Limb (tissue), 2 donors: ENCODE data around the gene ATP4B.
A peak's percentile ranks its signal among the peaks of the same experiment; 100 is the strongest.

Source experiments
- DNase-seq, 2 donors: peaks; one replicate each; pipeline ENCODE4 v3.0.0-alpha.2; 2016; ENCODE audit errors: extremely low spot score in 2 of 2

ATP4B gene

DNA sequence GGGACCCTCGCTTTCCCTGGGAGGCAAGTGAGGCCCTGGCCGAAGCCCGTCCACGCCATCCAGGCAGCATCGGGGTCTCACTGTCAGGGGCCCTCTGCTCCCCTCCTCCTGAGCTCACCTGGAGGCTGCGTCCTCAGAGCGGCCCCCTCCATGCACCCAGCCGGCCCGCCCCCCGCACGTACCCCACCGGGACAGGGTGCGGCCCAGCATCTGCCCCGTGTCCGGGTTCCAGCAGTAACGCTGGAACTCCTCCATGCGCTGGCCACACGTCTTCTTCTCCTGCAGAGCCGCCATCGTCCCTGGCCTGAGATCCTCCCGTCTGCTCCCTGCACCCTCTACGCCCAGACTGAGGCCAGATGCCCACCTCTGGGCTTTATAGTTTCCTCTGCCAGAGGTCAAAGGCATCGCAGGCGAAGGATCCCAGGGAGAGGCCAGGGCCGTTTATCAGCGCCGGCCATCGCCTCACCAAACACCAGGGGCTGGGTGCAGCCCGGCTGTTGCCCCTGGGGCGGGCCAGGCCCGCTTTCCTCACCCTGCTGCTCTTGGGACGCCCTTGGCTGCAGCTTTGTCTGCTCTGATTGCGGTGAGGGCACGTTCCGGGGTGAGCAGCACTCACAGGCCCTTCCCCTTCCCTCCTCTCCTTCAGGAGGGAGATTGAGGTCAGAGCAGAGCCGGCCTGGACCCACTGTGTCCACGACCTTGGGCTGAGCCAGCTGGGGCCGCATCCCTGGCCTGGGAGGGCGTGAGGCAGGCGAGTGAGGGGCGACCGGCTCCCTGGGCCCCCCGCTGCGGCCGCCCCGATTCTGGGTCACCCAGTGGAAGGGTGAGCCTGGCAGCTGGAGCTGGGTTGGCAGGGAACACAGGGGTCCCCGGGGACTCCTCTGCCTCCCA lies at the start of gene ATP4B:
TSS of gene ATP4B (minus strand) at position 348 of the 891 bp plus-strand sequence. CDS start at position 294, 54 bp downstream.
- peak in 1 of 2 donors; percentile 27 for DNase-seq

DNA sequence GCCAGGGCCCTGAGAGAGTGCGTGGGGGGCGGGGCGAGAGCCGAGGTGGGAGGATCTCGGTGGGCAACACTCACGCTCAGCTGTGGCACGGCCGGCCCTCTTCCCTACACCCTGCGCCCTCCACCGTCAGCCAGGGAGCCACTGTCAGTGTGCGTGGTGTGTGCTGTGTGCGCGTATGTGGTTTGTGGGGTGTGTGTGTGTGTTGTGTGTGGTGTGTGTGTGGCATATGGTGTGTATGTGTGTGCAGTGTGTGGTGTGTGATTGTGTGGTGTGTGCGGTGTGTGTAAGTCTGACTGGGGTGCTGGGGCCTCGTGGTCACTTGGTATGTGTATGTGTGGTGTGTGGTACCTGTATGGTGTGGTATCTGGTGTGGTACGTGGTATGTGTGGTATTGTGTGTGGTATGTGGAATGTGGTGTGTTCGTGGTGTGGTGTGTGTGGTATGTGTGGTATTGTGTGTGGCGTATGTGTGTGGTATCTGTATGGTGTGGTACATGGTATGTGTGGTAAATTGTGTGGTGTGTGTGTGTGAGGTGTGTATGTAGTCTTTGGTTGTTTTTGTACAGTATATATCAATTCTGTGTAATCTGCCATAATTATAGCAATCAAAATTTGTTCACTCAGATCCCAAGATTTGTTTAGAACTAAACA lies 14.1 kb upstream of the ATP4B start:
- no peak for DNase-seq

DNA sequence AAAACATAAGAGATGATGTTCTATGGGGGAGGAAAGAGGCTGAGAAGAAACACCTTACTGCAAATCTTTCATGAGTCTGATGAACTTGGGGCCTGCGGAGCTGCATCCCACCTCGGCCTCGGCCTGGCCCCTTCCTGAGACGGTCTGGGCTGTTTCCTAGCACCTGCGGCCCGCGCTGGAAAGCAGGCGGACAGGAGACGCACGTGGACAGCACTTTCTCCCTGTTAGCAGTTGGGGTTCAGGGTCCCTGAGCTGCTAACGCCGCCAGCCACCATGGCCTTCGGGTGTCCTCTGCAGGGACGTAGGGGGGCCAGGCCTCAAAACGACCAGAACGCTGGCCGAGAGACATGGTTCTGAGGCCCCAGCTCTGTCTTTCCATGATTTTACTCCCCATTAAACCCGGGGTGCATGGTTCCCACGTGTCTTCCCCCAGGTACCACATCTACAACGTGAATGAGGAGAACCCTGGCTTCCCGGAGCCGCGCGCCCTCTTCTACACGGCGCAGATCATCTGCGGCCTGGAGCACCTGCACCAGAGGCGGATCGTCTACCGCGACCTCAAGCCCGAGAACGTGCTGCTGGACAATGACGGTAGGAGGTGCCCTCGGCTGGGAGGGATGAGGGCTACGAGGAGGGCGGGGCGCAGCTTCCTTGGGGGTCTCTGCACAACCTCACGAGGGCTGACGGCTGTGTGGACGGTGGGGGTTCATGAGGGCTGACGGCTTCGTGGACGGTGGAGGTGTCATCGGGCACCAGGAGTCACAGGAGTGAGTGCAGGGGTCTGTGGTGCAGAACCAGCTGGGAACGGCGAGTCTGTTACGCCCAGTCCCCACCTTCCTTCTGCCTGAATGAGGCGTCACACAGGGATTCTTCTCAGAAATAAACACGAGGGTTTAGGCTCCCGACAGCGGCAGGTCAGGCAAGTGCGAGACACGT lies 13.3 kb upstream of the ATP4B start:
- DNase-seq: no peak

DNA sequence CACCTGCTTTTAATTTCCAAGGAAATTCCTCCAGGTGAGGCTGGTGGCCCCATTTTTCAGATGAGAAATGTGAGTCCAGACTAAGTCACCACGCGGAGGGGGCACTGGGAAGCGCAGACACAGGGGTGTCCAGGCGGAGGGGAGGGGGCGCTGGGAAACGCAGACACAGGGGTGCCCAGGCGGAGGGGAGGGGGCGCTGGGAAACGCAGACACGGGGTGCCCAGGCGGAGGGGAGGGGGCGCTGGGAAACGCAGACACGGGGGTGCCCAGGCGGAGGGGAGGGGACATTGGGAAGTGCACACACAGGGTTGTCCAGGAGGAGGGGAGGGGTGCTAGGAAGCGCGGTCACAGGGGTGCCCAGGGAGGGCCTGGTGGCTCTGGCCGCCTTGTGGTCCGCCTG lies 12.5 kb upstream of the ATP4B start:
- DNase-seq: no peak

DNA sequence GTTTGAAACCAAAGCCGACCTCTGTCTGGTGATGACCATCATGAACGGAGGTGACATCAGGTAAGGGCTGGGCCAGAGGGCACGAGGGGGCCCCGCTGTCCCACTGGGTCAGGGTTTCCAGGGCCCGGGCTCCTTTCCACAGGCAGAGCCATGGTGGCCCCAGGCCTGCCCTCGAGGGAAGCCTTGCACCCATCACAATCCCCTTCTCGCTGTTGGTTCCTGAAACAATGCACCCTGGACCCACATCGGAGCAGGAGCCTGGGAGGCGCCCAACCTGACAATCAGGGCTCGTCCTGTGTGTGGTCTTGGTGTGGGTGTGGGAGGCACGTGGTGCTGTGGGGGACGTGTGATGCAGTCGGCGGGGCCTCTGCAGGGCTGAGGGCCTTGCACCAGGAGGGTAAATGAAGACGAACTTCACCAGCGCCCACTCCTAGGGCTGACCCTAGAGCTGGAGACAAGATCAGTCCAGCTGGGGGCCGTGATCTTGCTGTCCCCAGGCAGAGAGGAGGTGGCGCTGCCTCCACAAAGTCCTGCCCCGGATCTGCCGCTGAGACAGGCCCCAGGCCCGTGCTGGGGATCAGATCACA lies 11.8 kb upstream of the ATP4B start:
- no peak for DNase-seq

DNA sequence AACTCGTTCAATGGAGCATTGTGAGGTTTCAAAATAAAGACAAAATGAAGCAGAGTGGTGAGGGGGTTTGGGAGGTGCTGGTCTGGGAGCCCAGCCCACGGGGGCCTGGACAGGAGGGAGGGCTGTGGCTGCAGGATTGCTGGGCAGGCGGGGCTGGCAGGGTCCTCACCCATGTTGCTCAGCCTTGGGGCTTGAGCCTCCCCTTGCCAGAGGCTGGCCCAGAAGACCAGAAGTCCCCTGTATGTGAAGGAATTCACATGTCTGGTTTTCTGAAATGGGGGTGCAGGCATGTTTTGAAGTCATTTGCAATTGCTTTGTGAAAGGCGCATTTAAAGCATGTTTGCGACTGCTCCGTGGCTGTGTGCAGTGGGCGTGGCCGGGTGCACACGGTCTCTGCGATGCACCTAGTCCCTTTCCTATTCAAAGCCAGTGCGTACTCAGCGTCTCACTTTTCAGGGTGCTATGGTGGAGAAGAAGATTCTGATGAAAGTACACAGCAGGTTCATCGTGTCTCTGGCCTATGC lies 11.3 kb upstream of the ATP4B start:
- DNase-seq: no peak

DNA sequence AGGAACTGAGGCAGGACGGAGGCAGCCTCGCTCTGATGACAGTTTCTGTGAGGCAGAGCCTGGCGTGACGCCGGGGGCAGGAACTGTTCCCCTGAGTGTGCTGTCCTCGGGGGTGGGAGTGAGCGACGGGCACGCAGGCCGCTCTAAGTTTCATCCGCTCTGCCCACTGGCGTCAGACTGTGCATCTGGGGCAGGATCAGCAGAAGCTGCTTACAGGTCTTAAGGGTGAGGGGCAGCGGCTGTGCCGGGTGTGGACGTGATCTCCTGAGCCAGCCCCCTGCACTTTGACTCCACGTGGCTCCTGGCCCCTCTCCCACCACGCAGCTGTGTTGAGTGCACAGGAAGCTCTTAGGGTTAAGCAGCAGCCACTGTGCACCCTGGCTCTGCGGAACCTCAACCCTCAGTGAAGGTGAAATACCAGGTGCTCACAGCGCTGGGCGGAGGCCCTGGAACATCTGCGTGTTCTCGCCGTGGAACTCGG lies 10.5 kb upstream of the ATP4B start:
- no peak for DNase-seq

DNA sequence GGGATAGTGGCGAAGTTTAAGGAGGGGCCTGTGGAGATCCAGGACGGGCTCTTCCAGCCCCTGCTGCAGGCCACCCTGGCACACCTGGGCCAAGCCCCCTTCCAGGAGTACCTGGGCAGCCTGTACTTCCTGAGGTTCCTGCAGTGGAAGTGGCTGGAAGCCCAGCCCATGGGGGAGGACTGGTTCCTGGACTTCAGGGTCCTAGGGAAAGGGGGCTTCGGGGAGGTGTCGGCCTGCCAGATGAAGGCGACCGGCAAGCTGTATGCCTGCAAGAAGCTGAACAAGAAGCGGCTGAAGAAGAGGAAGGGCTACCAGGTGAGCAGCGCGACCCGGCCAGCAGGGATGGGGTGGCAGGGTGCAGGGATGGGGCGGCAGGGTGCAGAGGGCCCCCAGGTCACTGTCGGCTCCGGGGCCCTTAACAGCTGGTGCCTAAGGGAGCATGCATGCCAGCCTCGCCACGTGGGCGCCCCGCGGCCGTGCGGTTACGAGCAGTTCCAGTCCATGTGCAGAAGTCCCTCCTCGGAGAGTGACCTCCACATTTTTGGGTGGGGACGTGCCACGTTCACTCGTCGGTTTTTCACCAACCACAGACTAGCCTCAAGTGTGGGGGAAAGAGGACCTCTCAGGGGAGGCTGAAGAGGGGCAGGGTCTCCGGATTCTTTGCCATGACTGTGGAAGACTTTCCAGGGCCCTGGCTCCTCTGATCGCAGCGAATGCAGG lies 9.9 kb upstream of the ATP4B start:
- DNase-seq: peak in 1 of 2 donors; percentile 23

DNA sequence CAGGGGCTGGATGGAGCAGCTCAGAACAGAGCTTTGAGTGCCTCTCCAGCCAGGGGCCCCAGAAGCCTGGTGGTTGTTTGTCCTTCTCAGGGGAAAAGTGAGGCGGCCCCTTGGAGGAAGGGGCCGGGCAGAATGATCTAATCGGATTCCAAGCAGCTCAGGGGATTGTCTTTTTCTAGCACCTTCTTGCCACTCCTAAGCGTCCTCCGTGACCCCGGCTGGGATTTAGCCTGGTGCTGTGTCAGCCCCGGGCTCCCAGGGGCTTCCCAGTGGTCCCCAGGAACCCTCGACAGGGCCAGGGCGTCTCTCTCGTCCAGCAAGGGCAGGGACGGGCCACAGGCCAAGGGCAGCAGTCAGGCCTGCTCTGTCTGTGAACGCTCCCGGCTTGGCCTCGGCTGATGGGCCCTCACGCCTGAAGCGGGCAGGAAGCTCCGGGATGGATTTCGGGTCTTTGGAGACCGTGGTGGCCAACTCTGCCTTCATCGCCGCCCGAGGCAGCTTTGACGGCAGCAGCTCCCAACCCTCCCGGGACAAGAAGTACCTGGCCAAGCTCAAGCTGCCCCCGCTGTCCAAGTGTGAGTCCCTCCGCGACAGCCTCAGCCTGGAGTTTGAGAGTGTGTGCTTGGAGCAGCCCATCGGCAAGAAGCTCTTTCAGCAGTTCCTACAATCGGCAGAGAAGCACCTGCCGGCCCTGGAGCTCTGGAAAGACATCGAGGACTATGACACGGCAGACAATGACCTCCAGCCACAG lies 9.1 kb upstream of the ATP4B start, which contains the start of gene GRK1:
TSS of gene GRK1 (plus strand) at position 269 of the 751 bp plus-strand sequence. CDS start at position 437, 168 bp downstream.
- DNase-seq: peak in 1 of 2 donors; percentile 32

DNA sequence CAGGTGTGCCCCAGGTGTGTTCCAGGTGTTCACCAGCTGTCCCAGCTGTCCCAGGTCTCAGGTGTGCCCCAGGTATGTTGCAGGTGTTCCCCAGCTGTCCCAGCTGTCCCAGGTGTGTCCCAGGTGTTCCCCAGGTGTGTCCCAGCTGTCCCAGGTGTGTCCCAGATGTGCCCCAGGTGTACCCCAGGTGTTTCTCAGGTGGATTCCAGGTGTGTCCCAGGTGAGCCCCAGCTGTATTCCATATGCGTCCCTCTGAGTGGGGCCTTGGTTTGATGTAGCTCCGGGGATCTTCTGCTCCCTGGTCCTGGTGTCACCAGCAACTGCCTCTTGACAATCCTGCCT lies 8.3 kb upstream of the ATP4B start:
- no peak for DNase-seq

DNA sequence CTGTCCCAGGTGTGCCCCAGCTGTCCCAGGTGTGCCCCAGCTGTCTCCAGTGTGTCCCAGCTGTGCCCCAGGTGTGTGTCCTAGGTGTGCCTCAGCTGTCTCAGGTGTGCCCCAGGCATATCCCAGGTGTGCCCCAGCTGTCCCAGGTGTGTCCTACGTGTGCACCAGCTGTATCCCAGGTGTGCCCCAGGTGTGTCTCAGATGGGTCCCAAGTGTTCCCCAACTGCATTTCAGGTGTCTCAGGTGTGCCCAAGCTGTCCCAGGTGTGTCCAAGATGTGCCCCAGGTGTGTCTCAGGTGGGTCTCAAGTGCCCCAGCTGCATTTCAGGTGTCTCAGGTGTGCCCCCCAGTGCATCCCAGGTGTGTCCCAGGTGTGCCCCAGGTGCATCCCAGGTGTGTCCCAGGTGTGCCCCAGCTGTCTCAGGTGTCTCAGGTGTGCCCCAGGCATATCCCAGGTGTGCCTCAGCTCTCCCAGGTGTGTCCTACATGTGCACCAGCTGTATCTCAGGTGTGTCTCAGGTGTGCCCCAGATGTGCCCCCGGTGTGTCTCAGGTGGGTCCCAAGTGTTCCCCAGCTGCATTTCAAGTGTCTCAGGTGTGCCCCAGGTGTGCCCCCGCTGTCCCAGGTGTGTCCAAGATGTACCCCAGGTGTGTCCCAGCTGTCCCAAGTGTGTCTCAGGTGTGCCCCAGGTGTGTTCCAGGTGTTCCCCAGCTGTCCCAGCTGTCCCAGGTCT lies 7.8 kb upstream of the ATP4B start:
- DNase-seq: peak in 1 of 2 donors; percentile 42

DNA sequence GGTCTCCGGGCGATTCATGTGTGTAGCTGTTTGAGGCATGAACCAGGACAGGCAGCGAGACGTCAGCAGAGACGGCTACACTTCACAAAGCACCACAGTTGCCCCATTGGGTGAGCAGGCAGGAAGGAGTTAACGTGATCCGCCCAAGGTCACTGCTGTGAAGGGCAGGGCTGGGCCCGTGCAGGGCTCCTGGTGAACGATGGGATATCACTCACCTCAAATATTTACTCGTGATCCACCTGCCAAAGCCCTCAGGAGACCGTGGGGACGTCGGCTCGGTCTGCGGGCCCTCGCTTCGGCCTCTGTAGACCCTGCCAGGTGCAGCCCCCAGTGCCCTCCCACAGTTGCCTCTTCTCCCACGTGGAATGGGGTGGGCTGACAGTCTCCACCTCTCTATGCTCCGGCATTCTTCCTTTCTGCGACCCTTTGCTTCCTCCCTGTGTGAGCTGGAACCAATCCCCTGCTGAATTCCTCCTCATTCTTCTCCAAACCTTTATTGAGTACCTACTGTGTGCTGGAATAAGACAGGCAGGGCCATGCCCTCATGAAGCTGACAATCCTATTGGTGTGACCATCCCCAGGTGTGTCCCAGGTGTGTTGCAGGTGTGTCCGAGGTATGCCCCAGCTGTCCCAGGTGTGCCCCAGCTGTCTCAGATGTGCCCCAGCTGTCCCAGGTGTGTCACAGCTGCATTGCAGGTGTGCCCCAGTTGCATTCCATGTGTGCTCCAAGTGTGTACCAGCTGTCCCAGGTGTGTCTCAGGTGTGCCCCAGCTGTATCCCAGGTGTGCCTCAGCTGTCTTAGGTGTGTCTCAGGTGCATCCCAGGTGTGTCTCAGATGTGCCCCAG lies 7.0 kb upstream of the ATP4B start:
- peak in 1 of 2 donors; percentile 32 for DNase-seq

DNA sequence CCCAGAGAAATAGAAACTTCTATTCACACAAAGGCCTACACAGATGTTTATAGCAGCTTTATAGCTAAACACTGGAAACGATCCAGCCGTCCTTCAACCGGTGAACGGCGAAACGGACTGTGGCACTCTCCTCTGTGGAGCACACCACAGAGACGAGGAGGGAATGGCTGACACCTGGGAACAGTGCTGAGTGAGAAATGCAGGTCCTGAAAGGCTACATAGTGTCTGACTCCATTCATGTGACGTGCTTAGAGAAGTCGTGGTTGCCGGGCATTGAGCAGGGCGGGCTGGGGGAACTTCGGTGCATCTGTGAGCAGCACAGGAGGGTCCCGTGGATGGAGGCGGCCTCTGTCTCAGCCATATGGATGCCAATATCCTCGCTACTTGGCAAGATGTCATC lies 5.9 kb upstream of the ATP4B start:
- DNase-seq: peak in 1 of 2 donors; percentile 32

DNA sequence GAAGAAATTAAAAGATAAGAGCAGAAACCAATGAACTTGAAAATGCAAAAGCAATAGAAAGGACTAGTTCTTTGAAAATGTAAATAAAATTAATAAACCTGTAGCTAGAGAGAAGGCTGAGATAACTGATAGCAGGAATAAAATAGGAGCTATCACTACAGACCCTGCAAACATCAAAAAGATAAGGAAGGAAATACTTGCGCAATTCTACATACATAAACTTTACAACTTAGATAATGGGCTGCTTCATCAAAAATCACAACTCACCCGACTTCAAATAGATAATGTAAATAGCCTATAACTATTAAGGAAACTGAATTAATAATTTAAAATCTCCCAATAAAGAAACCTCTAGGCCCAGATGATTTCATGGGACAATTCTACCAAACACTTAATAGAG lies 3.5 kb upstream of the ATP4B start:
- DNase-seq: no peak

DNA sequence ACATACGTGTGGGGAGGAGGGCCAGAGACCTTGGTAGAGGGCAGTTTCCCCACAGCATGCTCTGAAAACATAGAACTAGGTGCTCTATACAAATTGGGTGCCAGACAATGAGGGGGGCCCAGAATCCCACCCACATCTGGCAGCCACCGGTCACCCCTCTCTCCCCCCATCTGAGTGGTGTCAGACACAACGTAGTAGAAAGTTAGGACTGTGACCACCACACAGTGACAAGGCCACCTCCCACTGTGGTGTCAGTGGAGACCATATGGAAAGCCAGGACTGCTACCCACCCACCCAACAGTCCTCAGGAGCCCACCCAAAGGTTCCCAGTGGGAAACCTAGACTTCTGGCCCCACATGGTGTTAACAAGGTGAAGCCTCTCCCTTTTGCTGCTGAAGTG lies 2.1 kb upstream of the ATP4B start:
- DNase-seq: no peak

DNA sequence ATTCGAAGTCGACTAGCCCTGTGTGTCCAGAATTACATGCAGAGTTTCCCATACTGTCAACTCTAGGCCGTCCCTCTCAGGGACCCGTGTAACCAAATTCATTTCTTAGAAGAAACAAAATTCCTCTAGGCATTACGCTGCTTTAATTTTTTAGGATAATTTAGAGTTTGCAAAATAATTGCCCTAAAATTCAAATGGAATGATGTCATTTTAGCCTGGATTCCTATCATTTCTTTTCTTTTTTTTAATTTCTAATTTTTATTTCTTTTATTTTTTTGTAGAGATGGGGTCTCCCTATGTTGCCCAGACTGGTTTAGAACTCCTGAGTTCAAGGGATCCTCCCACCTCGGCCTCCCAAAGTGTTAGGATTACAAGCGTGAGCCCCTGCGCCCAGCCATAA lies 1.3 kb upstream of the ATP4B start:
- DNase-seq: no peak

DNA sequence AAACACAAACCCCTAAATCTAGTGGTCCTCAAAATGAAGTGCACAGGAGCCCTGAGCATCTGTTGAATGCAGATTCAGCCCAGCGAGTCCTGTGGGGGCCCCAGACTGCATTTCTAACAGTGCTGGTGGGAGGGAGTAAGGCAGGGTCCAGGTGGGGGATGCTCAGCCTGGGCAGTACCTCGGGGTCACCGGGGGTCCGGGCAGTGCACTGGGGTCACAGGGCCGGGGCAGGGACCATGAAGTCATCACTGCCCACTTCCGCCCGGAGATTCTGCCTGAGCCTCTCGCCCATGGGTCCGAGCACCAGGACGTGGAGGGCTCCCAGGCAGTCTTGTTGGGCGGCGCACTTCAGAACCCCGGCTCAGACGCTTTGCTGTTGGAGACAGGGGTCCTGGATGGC lies 838 bp upstream of the ATP4B start:
- no peak for DNase-seq
